ENCODE measurements around the gene FAM171A2.

- no peak for TF ChIP-seq CTCF (IDR thresholded peaks at IDR 0.05)
- no peak for TF ChIP-seq POLR2AphosphoS5 (IDR thresholded peaks at IDR 0.05)
These were observed 55.3 kb downstream of the FAM171A2 start, which contains the start of gene RUNDC3A for GRCh38 chr17:44308320-44308818.

All from stomach (tissue), 4 donors.